Liver (tissue), 3 donors: ENCODE results near the gene DOCK1.

Experiments used
- EGR1 ChIP-seq, 2 donors: IDR thresholded peaks; 2 replicates each; pipeline ENCODE4 v1.6.1; 2016 to 2018; ENCODE audit warnings: antibody characterized with exemption in 2 of 2, low read depth in 2 of 2
- GABPA ChIP-seq, 2 donors: IDR thresholded peaks in 1 of 2; conservative IDR thresholded peaks in 1 of 2; 2 replicates each; pipeline ENCODE4 v1.6.1; 2016; ENCODE audit warnings: antibody characterized with exemption in 2 of 2, mild to moderate bottlenecking in 1 of 2, moderate library complexity in 1 of 2
- HNF4A ChIP-seq, 2 donors: conservative IDR thresholded peaks; 2 replicates each; pipeline ENCODE4 v1.6.1; 2016; ENCODE audit warnings: antibody characterized with exemption in 2 of 2, mild to moderate bottlenecking in 2 of 2
- HNF4G ChIP-seq: IDR thresholded peaks from 2 replicates; pipeline ENCODE4 v1.6.1; 2016; ENCODE audit warnings: antibody characterized with exemption
- JUND ChIP-seq, 2 donors: IDR thresholded peaks; 2 replicates each; pipeline ENCODE4 v1.6.1; 2016; ENCODE audit warnings: antibody characterized with exemption in 2 of 2
- RXRA ChIP-seq, 2 donors: IDR thresholded peaks; 2 replicates each; pipeline ENCODE4 v1.6.1; 2017 to 2018; ENCODE audit warnings: antibody characterized with exemption in 2 of 2, mild to moderate bottlenecking in 1 of 2
- TAF1 ChIP-seq: conservative IDR thresholded peaks from 2 replicates; pipeline ENCODE4 v1.6.1; 2016; ENCODE audit warnings: antibody characterized with exemption, mild to moderate bottlenecking
- YY1 ChIP-seq: IDR thresholded peaks from 2 replicates; pipeline ENCODE4 v1.6.1; 2016; ENCODE audit warnings: antibody characterized with exemption, mild to moderate bottlenecking
- TF ChIP-seq, protein P1 (sequence below): fragments of 150-350 bp; IDR thresholded peaks from 2 replicates; pipeline ENCODE4 v1.5.1; 2017; ENCODE audit warnings: improper control_type of control experiment, low read depth, low read length; ENCODE audit not compliant: missing input control
- TF ChIP-seq, protein P2 (sequence below): IDR thresholded peaks from 2 replicates; pipeline ENCODE4 v1.6.1; 2016; ENCODE audit warnings: antibody characterized with exemption
- TF ChIP-seq, protein P3 (sequence below): IDR thresholded peaks from 2 replicates; pipeline ENCODE4 v1.6.1; 2016; ENCODE audit warnings: antibody characterized with exemption, mild to moderate bottlenecking
- donor health status: healthy.
- donor health status: healthy.

DNA sequence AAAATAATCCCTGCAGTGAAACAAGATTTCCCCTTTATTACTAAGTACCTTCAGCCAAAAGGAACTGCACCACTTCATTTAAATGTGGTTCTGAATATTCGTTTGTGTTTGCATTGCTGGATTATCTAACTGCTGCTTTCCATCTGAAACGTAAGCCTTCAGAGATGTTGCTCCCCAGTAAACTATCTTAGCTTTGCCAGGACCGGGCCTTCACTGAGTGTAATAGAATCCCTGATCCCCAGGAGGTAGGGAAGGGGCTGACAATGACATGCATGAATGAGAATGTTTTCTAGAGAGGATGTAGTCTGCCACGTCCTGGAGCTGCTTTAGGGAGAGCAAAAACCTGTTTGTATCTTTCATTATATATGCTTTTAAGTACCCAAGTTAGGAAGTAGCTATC, 310.6 kb downstream of the DOCK1 start:
- TF ChIP-seq, protein P1, sequence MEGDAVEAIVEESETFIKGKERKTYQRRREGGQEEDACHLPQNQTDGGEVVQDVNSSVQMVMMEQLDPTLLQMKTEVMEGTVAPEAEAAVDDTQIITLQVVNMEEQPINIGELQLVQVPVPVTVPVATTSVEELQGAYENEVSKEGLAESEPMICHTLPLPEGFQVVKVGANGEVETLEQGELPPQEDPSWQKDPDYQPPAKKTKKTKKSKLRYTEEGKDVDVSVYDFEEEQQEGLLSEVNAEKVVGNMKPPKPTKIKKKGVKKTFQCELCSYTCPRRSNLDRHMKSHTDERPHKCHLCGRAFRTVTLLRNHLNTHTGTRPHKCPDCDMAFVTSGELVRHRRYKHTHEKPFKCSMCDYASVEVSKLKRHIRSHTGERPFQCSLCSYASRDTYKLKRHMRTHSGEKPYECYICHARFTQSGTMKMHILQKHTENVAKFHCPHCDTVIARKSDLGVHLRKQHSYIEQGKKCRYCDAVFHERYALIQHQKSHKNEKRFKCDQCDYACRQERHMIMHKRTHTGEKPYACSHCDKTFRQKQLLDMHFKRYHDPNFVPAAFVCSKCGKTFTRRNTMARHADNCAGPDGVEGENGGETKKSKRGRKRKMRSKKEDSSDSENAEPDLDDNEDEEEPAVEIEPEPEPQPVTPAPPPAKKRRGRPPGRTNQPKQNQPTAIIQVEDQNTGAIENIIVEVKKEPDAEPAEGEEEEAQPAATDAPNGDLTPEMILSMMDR = no peak
- no peak for TF ChIP-seq HNF4G
- TF ChIP-seq HNF4A (conservative IDR thresholded peaks at IDR 0.05) = no peak
- TF ChIP-seq, protein P2, sequence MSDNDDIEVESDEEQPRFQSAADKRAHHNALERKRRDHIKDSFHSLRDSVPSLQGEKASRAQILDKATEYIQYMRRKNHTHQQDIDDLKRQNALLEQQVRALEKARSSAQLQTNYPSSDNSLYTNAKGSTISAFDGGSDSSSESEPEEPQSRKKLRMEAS = no peak
- TF ChIP-seq YY1 = no peak
- no peak for TF ChIP-seq TAF1
- TF ChIP-seq, protein P3, sequence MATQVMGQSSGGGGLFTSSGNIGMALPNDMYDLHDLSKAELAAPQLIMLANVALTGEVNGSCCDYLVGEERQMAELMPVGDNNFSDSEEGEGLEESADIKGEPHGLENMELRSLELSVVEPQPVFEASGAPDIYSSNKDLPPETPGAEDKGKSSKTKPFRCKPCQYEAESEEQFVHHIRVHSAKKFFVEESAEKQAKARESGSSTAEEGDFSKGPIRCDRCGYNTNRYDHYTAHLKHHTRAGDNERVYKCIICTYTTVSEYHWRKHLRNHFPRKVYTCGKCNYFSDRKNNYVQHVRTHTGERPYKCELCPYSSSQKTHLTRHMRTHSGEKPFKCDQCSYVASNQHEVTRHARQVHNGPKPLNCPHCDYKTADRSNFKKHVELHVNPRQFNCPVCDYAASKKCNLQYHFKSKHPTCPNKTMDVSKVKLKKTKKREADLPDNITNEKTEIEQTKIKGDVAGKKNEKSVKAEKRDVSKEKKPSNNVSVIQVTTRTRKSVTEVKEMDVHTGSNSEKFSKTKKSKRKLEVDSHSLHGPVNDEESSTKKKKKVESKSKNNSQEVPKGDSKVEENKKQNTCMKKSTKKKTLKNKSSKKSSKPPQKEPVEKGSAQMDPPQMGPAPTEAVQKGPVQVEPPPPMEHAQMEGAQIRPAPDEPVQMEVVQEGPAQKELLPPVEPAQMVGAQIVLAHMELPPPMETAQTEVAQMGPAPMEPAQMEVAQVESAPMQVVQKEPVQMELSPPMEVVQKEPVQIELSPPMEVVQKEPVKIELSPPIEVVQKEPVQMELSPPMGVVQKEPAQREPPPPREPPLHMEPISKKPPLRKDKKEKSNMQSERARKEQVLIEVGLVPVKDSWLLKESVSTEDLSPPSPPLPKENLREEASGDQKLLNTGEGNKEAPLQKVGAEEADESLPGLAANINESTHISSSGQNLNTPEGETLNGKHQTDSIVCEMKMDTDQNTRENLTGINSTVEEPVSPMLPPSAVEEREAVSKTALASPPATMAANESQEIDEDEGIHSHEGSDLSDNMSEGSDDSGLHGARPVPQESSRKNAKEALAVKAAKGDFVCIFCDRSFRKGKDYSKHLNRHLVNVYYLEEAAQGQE = no peak
- TF ChIP-seq GABPA (IDR thresholded peaks at IDR 0.05 in 1 of 2, conservative IDR thresholded peaks at IDR 0.05 in 1 of 2) = no peak
- no peak for TF ChIP-seq JUND (IDR thresholded peaks at IDR 0.05)
- TF ChIP-seq RXRA (IDR thresholded peaks at IDR 0.05) = no peak
- no peak for TF ChIP-seq EGR1 (IDR thresholded peaks at IDR 0.05; ENCODE audit: low read depth in 2 of 2)
